HEK293T (cell line): ENCODE results near the gene EVC2.

ENCODE experiments used
- BHLHE40 ChIP-seq: fragments of 450-650 bp; IDR thresholded peaks from 2 replicates; pipeline ENCODE4 v1.6.1; 2016; ENCODE audit warnings: mild to moderate bottlenecking, moderate library complexity, borderline replicate concordance
- FOXA1 ChIP-seq: fragments of 450-650 bp; IDR thresholded peaks from 2 replicates; pipeline ENCODE4 v1.6.1; 2016; ENCODE audit warnings: mild to moderate bottlenecking
- FOXK2 ChIP-seq: fragments of 450-650 bp; IDR thresholded peaks from 2 replicates; pipeline ENCODE4 v1.6.1; 2016; ENCODE audit warnings: mild to moderate bottlenecking
- FOXM1 ChIP-seq: fragments of 450-650 bp; IDR thresholded peaks from 2 replicates; pipeline ENCODE4 v1.6.1; 2017; ENCODE audit warnings: mild to moderate bottlenecking, borderline replicate concordance
- L3MBTL2 ChIP-seq: fragments of 450-650 bp; conservative IDR thresholded peaks from 2 replicates; pipeline ENCODE4 v1.6.1; 2016; ENCODE audit warnings: mild to moderate bottlenecking
- SP1 ChIP-seq: fragments of 450-650 bp; IDR thresholded peaks from 2 replicates; pipeline ENCODE4 v1.6.1; 2017
- TARDBP ChIP-seq: fragments of 450-650 bp; IDR thresholded peaks from 2 replicates; pipeline ENCODE4 v1.6.1; 2016
- TF ChIP-seq, protein P1 (sequence below): fragments of 450-650 bp; IDR thresholded peaks from 2 replicates; pipeline ENCODE4 v1.6.1; 2016

DNA sequence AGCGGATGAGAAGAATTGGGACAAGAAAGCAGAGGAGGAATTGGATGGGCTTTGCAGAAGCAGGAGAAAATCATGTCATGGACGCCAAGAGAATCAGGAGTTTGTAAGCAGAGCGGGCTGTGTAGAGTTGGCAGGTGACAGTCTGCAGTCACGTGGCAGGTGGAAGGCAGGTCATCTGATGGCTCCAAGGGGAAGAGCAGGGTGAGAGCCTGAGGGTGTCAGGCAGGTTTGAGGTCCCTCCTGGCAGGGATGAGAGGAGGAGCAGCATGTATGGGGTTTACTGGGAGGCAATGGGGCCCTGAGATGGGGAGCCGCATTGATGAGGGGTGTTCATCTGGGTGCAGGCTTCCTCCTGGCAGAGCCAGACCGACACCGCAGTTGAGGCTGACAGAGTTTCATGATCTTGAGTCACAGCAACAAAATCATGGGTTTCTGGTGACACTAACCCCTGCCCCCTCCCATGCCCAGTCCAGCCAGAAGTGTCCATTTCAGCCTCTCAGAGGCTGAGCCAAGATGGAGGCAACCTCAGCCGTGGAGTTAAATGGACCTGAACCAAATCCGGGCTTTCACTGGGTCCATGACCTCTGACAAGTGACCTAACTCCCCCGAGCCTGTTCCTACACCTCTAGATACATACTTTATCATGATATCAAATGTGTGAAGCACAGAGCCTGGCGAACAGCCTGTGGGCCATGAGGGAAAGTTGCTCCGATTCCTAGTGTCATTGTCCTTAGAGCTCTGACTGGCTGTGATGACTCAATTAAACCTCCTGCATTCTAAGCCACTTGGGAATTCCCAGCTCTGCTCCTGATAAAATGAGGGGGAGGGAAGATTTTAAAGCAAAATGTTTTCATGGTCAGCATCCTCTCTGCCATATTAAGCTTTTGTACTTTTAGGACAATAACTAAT, 38.7 kb upstream of the EVC2 start:
- TF ChIP-seq TARDBP (no peak), FOXK2 (no peak), L3MBTL2 (no peak), FOXM1 (no peak), BHLHE40 (no peak), FOXA1 (no peak), SP1 (no peak)
- TF ChIP-seq, protein P1, sequence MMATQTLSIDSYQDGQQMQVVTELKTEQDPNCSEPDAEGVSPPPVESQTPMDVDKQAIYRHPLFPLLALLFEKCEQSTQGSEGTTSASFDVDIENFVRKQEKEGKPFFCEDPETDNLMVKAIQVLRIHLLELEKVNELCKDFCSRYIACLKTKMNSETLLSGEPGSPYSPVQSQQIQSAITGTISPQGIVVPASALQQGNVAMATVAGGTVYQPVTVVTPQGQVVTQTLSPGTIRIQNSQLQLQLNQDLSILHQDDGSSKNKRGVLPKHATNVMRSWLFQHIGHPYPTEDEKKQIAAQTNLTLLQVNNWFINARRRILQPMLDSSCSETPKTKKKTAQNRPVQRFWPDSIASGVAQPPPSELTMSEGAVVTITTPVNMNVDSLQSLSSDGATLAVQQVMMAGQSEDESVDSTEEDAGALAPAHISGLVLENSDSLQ = no peak
